OCI-LY7 (cell line): ENCODE results near the gene IGFL3.

ENCODE experiments used
- CTCF ChIP-seq: fragments of 200-600 bp; sonication (generic); conservative IDR thresholded peaks from 2 replicates; pipeline ENCODE4 v1.5.1; 2014; ENCODE audit warnings: mild to moderate bottlenecking, antibody characterized with exemption, low read length, moderate library complexity, mixed read lengths
- EZH2phosphoT487 ChIP-seq: fragments of 200-600 bp; sonication (generic); IDR thresholded peaks from 2 replicates; pipeline ENCODE4 v1.6.1; 2018; ENCODE audit warnings: low read depth, borderline replicate concordance, mild to moderate bottlenecking, mixed run types, antibody characterized with exemption, low read length, moderate library complexity, mixed read lengths

- TF ChIP-seq CTCF (no peak), EZH2phosphoT487 (no peak)
Measured at GRCh38 chr19:46088101-46088500, 36.4 kb downstream of the IGFL3 start.
